ENCODE results near the gene RPS3. TPM values are rescaled to one million over a fixed set of nuclear protein-coding genes. Genes with fewer than 3 reads are reported as not detected.

Gene RPS3
- total and polyA plus RNA-seq, 2 experiments from 2014 or later = 1,745 to 2,793 TPM

GRCh38 chr11:75430714-75431532, 31.6 kb downstream of the RPS3 start:
- peaks cover 10% of the 10 kb centered on the region for H3K4me1 ChIP-seq (ENCODE audit: insufficient read depth)
- peaks cover 6% of the 10 kb centered on the region; the same call in 1 of the 2 replicates for H3F3A ChIP-seq (replicated peaks; ENCODE audit: low read depth)
- H3K27ac Mint-ChIP-seq = no peak overlapping the region
- peaks cover 21% of the 10 kb centered on the region for H3K9me3 Mint-ChIP-seq
- TF ChIP-seq EZH2 (IDR thresholded peaks at IDR 0.05; ENCODE audit: low read depth, unreplicated experiment) (peak; percentile 84), EZH2phosphoT487 (IDR thresholded peaks at IDR 0.05; ENCODE audit: unreplicated experiment) (no peak)
- H3K36me3 ChIP-seq (ENCODE audit: insufficient read depth) = no peaks in the 10 kb centered on the region
- no peaks in the 10 kb centered on the region for H3K79me2 ChIP-seq (replicated peaks; ENCODE audit: insufficient read depth)
- H3K4me3 ChIP-seq = peak overlapping the region; percentile 52
- no peaks in the 10 kb centered on the region; the same call in 1 of the 2 replicates for H4K20me1 ChIP-seq (replicated peaks; ENCODE audit: insufficient read depth)
- no peak for ATAC-seq
- no peaks in the 10 kb centered on the region for H3K9me2 ChIP-seq (ENCODE audit: insufficient read depth)
- peaks cover 20% of the 10 kb centered on the region for H3K36me3 Mint-ChIP-seq (ENCODE audit: low read depth)
- H2AFZ ChIP-seq = peak overlapping the region; percentile 92
- H3K27me3 ChIP-seq (ENCODE audit: insufficient read depth) = peaks cover 66% of the 10 kb centered on the region
- H3K4me2 ChIP-seq = peak overlapping the region; percentile 75
- peaks cover 25% of the 10 kb centered on the region for H3K4me1 Mint-ChIP-seq
- no peak for DNase-seq (ENCODE audit: low spot score)
- no peak overlapping the region for H3K27ac ChIP-seq (ENCODE audit: low read depth)
- H3K4me3 Mint-ChIP-seq = peak overlapping the region; percentile 67
- H3K27me3 Mint-ChIP-seq (ENCODE audit: insufficient read depth, low read depth, poor library complexity) = peaks cover 64% of the 10 kb centered on the region

- H3F3A ChIP-seq (replicated peaks; ENCODE audit: low read depth) = peaks cover 6% of the 10 kb centered on the region; the same call in 1 of the 2 replicates
- peak overlapping the region; percentile 66 for H3K4me3 Mint-ChIP-seq
- peak; percentile 15 for ATAC-seq
- peaks cover 66% of the 10 kb centered on the region for H3K27me3 ChIP-seq (ENCODE audit: insufficient read depth)
- H3K4me2 ChIP-seq = peak overlapping the region; percentile 71; the same call in 1 of the 2 replicates
- H3K79me2 ChIP-seq (replicated peaks; ENCODE audit: insufficient read depth) = no peaks in the 10 kb centered on the region
- H3K4me1 ChIP-seq (ENCODE audit: insufficient read depth) = peaks cover 10% of the 10 kb centered on the region
- H3K9me2 ChIP-seq (ENCODE audit: insufficient read depth) = no peaks in the 10 kb centered on the region
- peaks cover 20% of the 10 kb centered on the region for H3K36me3 Mint-ChIP-seq (ENCODE audit: low read depth)
- no peak overlapping the region for H3K27ac Mint-ChIP-seq
- peaks cover 64% of the 10 kb centered on the region for H3K27me3 Mint-ChIP-seq (ENCODE audit: insufficient read depth, low read depth, poor library complexity)
- peaks cover 21% of the 10 kb centered on the region for H3K9me3 Mint-ChIP-seq
- peak; percentile 55 for DNase-seq (ENCODE audit: low spot score)
- no peak overlapping the region for H3K4me3 ChIP-seq
- H3K36me3 ChIP-seq (ENCODE audit: insufficient read depth) = no peaks in the 10 kb centered on the region
- TF ChIP-seq STAT1 (IDR thresholded peaks at IDR 0.05; ENCODE audit: unreplicated experiment) = no peak
- TF ChIP-seq CTCF (conservative IDR thresholded peaks at IDR 0.05; ENCODE audit: low read depth in 2 of 2) = peak; percentile 17 to 32; a peak in 2 of 4 replicates
- peak; percentile 22 for TF ChIP-seq EZH2 (IDR thresholded peaks at IDR 0.05; ENCODE audit: low read depth, unreplicated experiment)
- TF ChIP-seq, protein P1, sequence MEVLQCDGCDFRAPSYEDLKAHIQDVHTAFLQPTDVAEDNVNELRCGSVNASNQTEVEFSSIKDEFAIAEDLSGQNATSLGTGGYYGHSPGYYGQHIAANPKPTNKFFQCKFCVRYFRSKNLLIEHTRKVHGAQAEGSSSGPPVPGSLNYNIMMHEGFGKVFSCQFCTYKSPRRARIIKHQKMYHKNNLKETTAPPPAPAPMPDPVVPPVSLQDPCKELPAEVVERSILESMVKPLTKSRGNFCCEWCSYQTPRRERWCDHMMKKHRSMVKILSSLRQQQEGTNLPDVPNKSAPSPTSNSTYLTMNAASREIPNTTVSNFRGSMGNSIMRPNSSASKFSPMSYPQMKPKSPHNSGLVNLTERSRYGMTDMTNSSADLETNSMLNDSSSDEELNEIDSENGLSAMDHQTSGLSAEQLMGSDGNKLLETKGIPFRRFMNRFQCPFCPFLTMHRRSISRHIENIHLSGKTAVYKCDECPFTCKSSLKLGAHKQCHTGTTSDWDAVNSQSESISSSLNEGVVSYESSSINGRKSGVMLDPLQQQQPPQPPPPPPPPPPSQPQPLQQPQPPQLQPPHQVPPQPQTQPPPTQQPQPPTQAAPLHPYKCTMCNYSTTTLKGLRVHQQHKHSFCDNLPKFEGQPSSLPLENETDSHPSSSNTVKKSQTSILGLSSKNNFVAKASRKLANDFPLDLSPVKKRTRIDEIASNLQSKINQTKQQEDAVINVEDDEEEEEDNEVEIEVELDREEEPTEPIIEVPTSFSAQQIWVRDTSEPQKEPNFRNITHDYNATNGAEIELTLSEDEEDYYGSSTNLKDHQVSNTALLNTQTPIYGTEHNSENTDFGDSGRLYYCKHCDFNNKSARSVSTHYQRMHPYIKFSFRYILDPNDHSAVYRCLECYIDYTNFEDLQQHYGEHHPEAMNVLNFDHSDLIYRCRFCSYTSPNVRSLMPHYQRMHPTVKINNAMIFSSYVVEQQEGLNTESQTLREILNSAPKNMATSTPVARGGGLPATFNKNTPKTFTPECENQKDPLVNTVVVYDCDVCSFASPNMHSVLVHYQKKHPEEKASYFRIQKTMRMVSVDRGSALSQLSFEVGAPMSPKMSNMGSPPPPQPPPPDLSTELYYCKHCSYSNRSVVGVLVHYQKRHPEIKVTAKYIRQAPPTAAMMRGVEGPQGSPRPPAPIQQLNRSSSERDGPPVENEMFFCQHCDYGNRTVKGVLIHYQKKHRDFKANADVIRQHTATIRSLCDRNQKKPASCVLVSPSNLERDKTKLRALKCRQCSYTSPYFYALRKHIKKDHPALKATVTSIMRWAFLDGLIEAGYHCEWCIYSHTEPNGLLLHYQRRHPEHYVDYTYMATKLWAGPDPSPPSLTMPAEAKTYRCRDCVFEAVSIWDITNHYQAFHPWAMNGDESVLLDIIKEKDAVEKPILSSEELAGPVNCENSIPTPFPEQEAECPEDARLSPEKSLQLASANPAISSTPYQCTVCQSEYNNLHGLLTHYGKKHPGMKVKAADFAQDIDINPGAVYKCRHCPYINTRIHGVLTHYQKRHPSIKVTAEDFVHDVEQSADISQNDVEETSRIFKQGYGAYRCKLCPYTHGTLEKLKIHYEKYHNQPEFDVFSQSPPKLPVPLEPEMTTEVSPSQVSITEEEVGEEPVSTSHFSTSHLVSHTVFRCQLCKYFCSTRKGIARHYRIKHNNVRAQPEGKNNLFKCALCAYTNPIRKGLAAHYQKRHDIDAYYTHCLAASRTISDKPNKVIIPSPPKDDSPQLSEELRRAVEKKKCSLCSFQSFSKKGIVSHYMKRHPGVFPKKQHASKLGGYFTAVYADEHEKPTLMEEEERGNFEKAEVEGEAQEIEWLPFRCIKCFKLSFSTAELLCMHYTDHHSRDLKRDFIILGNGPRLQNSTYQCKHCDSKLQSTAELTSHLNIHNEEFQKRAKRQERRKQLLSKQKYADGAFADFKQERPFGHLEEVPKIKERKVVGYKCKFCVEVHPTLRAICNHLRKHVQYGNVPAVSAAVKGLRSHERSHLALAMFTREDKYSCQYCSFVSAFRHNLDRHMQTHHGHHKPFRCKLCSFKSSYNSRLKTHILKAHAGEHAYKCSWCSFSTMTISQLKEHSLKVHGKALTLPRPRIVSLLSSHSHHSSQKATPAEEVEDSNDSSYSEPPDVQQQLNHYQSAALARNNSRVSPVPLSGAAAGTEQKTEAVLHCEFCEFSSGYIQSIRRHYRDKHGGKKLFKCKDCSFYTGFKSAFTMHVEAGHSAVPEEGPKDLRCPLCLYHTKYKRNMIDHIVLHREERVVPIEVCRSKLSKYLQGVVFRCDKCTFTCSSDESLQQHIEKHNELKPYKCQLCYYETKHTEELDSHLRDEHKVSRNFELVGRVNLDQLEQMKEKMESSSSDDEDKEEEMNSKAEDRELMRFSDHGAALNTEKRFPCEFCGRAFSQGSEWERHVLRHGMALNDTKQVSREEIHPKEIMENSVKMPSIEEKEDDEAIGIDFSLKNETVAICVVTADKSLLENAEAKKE (CRISPR knock-in tag; IDR thresholded peaks at IDR 0.05) = no peak
- TF ChIP-seq ETS1 (IDR thresholded peaks at IDR 0.05) = no peak
- TF ChIP-seq JUNB (IDR thresholded peaks at IDR 0.05; ENCODE audit: unreplicated experiment) = no peak
- no peak for TF ChIP-seq CREB1 (CRISPR knock-in tag; IDR thresholded peaks at IDR 0.05; ENCODE audit: low read depth)
- no peak for TF ChIP-seq EZH2phosphoT487 (IDR thresholded peaks at IDR 0.05; ENCODE audit: unreplicated experiment)
- no peak overlapping the region for H2AFZ ChIP-seq
- H3K27ac ChIP-seq (ENCODE audit: low read depth) = no peak overlapping the region
- H3K4me1 Mint-ChIP-seq = peaks cover 25% of the 10 kb centered on the region
- H4K20me1 ChIP-seq (replicated peaks; ENCODE audit: insufficient read depth) = no peaks in the 10 kb centered on the region; the same call in 1 of the 2 replicates
Measured at GRCh38 chr11:75431533-75432525, 32.5 kb downstream of the RPS3 start.
